ENCODE data around the gene FHOD3.
A peak's percentile ranks its signal among the peaks of the same experiment; 100 is the strongest.
"Not testable (repeated sequence)": the region's sequence is repeated elsewhere in the genome, so short reads cannot be mapped to it uniquely, and the experiment has no call there.

Gene FHOD3

DNA sequence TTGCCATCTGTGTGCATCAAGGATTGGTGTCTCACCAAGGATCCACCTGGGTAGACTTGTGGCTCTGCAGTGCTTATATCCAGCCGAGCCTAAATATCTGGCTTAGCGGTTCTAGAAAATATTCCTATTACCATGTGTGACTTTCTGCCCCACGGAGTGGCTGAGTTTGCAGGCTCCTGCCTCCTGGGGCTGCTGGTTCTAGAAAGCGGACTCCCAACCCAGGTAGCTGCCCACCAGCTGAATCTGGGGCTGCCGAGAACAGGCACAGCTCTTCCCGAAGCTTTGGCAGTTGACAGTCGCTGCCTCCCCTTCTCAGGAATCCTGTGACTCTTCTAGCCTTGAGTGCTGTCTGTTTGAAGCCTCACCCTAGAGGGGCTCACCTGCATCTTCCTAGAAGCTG lies 426.7 kb downstream of the FHOD3 start:
- DNase-seq: no peak

DNA sequence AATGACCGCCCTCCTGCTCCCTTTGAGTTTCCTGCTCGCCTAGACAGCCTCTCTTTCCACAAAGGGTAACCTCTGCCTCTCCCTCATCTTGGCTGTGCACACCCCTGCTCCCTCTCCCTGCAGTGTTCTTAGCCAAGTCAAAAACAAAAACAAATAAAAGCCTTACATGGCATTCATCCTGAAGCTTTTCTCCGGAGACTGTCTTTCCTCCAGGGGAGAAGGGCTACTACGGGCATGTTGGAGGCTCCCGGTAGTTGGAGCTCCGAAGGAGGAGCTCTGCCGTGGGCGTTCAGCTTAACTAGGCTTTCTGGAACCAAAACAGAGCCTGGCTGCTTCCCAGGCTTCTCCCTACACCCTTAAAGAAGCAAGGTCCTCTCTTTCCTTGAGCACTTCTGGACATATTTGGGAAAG lies 427.1 kb downstream of the FHOD3 start:
- no peak for DNase-seq

DNA sequence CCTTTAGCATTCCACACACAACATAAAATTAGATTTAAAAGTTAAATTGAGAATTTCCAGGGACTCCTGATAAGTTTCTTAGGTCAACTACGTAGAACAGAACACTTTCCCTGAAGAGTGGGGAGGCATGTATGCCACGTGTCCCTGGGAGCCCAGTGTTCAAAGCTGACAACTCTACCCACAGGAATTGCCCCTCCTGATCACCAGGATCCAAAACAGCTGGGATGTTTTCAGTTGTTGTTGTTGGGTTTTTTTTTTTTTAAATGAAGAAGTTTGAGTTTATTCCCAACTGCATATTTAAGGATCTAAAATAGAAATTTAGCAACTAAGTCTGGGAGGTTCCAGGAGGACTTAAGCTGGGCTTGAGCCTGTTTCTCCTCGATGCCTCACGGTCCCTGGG lies 430.8 kb downstream of the FHOD3 start:
- DNase-seq: no peak

DNA sequence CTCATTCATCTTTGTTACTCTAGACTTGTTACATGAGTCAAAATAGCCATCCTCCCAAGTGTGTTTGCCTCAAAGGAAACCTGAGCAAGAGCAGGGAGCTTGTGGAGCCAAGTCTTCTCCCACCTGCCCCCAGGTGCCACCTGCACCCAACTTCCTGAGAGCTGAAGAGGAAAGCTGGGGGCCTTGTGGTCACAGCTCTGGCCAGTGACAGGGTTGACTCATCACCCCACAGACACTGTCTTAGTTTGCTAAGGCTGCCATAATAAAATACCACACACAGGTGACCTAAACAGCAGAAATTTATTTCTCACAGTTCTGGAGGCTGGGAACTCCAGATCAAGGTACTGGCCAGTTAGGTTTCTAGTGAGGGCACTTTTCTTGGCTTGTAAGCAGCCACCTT lies 431.7 kb downstream of the FHOD3 start:
- DNase-seq: no peak

DNA sequence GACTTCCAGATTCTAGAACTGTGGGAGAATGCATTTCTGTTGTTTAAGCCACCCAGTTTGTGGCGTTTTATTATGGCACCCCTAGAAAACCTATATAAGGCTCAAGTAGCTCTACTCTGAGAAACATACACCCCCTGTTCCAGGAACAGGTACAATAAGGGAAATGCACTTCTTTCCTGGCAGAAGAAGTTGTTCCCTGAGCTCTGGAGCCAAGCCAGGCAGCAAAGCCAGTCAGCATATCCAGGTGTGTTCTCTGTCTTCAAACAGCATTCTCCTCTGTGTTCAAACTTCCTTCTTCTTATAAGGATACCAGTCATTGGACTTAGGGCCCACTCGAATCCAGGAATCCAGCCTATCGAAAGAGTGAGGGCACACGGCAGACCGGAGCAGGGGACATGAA lies 434.8 kb downstream of the FHOD3 start:
- DNase-seq: no peak

DNA sequence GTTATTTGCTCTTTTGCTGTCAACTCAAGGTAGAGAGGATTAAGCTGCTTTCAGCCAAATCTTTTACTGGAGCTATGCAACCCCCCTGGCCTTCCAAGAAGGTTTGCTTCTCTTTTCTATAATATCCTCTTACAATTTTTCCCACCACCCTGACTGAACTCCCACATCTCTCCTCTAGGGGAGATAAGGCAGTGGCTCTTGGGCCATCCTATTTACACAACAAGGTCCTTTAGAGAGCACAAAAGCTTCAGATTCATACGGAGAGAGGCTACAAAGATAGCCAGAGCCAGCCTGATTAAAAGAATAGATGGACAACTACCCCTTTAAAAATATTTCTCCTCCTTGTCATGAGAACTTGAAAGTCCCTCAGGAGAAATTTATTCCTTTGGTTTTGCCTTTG lies 435.6 kb downstream of the FHOD3 start:
- DNase-seq: peak in 1 of 2 experiments; percentile 25

DNA sequence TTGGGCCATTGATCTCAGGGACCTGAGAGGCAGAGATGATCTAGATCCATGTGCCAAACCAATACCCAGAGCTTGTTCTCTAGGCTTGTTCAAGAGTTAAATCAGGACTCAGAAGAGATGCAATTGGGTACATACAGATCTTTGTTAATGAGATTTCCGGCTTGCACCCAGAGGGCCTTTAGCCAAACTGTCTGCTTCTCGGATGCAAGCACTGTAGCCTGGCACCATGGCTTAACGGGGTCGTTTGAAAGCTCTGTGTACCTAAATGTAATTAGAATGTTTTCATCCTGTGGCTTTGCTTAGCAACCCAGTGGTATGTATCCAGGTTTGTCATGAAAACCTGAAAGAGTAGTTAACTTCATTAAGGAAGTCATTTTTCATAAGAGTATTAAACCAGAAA lies 437.1 kb downstream of the FHOD3 start:
- DNase-seq: peak; percentile 34 to 48

DNA sequence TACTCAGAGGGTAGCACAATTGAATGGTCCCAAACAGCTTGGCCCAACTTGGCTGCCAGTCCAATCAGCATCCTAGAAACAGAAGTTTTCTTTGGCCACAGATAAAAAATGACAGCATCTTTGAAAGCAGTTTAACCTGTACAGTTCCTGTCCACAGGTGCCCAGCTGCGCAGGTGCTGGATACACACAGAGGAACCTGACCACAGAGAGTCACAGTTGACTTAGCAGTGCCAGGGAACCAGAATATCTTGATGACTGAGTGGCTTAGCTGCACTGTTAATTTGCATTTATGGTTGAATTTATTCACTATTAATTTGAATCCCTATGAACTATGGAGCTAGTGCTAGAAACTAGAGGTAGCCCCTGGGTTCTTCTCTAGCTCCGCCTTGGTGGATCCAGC lies 437.6 kb downstream of the FHOD3 start:
- peak; percentile 94 to 97 for DNase-seq

DNA sequence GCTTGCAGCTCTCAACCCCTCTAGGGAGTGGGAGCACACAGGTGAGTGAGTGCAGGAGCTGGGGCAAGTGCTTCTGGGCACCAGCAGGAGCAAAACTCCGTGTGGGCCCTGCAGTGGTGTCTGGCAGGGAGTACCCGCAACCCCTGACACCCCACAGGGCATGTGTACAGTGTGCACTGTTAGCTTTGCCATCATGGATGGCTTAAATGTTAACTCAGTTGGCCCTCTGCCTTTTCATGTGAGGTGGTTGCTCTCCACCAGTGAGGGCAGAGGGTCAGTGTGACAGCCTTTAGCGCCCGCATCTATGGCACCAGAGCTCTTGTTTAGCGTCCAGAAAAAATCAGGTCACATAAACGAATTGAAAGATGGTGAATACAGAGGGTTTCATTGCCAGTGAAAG lies 438.6 kb downstream of the FHOD3 start:
- peak in 1 of 2 experiments; percentile 49 for DNase-seq

DNA sequence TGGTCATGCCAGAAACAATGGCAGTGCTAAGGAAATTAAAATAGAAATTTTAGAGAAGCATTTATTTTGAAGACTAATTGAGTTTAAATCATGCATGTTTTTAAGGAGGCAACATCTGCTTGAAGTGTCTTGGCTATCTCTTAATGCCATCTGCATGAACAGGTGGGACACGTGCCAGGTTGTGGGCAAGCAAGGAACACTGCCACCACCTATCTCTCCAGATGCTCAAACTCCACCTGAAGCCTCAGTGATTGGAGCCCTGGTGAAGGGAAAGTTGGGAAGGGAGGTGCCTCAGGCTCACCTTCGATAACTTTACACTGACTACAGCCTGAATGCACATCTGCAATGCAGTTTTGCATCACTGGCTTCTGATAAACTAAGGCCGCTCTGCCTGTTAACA lies 439.8 kb downstream of the FHOD3 start:
- DNase-seq: no peak

DNA sequence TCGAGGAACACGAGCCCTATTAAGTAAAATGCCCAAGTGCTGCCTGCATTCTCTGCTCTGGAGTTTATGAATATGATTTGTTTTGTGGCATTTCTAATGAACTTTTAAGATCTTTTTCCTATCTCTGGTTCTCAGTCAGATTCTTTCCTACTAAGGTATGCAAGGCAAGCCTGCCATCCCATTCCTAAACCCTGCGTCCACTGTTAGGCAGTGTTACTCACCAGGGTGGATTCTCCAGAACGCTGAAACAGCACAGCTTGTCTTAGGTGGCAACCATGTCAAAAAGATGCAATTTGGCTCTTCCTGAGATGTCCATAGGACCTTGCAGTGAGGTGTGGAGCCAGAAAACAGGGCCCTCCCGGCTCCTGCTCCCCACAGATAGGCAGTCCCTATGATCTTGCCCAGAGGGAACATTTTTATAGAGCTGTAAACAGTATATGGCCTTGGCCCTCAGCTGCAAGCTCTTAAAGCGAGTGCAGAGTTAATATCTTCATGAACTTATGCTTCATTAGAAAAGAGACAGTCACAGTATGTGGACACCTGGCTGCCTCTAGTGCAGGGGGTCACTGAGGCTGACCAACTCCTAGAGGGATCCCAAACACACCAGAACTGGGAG lies 446.9 kb downstream of the FHOD3 start:
- DNase-seq: no peak

DNA sequence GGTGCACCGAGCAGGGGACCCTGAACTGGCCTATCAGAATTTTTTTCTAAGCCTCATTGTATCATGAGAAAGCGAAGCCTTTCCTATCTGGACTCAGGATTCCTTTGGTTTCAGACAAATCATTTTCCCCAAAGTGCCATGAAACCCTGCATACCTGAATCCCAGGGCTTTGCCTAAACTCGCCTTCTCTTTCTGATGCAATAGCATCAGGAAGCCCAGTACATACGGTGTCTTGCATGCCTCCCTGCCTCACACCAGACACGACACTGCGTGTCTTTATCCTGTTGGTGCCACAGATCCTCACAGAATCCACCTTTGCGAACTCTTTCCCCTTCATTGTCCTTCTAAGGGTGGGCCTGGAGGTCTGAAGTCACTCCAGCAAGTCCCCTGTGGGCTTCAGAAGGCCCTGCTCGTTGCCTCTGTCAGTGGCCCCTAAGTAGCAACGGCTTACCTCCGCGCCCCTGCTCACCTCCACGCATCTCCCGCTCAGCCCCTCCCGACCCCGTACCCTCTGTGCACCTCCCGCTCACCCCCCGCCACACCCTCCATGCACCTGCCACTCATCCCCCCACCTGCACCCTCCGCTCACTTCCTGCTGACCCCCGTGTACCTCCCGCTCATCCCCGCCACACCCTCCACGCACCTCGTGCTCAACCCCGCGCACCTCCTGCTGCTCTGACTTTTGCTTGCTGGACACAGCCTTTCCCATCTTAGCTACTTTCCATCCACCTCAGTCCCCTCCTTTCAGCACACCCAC lies 447.9 kb downstream of the FHOD3 start:
- DNase-seq: no peak

DNA sequence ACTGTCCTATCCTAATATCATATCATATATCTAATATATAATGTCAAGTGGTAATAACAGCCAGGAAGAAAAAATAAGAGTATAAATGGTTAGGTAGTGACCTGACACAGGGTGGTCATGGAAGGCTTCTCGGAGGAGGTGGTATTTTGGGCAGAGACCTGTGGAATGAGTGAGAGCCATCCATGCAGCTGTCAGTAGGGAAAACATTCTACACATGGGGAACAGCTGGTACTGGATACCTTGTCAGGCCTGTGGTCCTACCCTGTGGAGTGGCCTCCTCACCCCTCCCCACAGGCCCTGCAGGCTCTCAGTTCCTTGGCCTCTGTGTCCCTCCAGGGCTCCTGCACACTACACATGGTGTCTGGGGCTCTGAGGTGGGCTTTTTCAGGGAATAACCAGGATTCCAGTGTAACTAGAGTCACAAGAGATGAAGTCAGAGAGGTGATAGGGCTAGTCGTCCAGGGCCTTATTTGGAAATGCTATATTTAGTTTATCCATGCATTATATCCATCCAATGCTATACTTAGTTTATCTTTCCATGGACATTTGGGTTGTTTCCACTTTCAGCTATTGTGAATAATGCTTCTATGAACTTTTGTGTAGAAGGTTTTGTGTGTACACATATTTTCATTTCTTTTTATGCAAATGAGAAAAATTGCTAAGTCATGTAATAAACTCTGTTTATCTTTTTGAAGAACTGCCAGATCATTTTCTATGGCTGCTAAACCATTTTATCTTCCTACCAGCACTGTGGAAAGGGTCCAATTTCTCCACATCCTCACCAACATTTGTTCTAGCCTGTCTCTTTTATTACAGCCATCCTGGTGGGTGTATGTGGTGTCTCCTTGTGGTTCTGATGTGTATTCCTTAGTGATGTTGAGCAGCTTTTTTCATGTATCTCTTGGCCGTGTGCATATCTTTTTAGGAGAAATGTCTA lies 455.7 kb downstream of the FHOD3 start:
- peak; percentile 27 to 32 for DNase-seq

DNA sequence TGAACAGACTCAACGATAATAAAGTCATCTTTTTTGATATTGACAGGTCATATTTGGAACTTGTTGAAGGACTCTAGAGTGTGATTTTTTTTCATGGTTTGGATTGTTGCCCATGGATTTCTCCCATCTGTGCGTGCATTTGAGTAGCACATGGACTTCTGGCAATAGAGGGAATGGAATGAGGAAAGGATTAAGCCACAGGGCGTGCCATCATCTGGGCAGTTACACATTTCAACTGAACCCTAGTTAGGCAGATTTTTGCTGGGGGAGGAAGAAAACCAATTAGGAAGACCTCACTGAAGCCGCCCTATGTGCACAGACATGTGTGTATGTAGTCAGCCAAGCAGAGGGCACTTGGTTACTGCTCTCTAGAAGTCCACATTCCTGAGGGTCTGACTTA lies 458.7 kb downstream of the FHOD3 start:
- DNase-seq: no peak

DNA sequence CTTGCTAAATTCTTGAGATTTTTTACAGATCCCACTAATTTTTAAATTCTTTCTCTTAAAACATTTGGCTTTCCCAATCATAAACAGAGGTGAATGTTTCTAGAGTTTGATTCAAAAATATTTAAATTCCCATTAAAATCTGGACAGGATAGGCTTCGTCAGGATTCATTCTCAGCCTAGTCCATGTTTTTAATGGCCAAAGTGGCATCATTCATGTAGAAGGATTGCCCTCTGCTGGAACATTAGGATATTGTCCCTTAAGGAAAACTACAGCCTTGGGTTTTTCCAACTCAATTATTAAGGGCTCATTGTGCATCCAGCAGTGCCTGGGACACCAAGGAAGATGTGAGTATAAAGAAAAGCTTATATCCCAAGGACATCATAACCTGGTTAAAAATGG lies 459.6 kb downstream of the FHOD3 start:
- peak in 1 of 2 experiments; percentile 76 for DNase-seq

DNA sequence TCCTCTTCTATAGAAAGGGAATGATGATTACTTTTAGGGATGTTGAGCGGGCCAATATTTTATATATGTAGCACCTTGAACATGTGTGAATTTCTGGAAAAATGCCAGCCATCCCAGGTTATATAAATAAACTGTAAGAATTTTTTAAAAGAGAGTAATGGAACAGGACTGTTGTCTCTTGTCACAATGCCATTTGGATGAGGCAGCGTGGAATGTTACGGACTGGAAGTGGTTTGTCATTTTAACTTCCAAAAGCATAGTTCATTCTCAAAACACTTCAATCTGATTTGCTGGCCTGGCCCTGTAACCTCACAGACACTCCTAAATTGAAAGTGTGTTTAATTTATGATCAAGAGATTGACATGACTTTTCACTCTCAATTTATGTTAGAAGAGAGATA lies 460.5 kb downstream of the FHOD3 start:
- DNase-seq: no peak

DNA sequence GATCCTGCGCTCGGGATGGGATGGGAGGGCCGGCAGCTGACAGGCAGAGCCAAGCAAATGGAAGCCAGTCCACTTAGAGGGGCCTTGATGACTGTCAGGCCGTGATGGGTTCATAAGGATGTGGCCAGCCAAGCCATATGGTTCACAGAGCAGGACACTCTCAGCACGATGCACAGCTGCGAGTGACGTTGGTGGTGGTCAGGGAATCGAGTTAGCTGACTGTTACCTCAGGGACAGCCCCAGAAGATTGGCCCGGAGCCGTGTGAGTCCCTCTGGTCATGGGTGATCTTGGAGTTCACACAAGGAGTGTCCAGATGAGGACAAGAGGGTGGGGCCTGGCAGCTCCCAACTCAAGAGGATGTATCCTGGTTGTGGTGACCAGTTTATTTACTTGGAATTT lies 461.1 kb downstream of the FHOD3 start:
- DNase-seq: no peak

DNA sequence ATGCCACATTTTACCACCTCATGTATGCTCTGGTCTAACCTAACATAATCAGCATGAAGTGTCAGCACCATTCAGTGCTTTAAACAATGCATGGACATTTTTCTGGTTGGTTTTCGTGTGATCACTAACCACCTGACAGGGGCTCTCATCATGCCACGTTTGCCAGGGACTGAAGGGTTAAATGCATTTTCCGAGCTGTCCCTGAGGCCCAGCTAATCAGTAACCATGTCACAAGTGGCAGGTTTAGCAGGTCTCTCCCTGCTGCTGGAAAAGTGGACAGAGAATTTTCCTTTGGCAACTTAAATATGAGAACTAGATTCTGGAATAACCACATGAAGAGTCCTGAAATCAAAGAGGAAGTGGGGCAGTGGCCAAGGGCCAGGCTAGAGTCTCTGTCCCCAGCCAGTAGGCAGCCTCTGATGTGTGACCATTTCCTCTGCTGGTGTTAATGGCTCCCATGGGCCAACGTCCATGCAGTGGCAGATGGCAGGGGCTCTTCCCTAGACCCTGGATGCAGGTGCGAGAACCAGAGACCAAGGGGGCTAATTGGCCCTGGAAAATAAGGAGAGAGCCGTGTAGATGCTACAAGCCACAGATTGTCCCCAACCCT lies 461.8 kb downstream of the FHOD3 start:
- no peak for DNase-seq

DNA sequence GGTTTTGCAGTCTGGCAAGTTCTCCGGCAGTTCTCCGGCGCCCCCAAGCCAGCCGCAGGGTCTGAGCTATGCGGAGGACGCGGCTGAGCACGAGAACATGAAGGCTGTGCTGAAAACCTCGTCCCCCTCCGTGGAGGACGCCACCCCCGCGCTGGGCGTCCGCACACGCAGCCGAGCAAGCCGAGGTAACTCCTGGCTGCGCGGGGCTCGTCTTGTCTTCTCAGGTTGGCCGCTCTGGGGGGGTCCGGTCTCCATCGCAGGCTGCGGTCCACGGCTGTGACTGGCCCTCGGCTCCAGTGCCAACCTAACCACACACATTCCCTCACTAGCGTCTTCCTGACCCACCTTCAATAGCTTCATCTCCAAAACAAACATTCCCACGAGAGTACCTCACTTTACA lies 463.1 kb downstream of the FHOD3 start:
- no peak for DNase-seq

DNA sequence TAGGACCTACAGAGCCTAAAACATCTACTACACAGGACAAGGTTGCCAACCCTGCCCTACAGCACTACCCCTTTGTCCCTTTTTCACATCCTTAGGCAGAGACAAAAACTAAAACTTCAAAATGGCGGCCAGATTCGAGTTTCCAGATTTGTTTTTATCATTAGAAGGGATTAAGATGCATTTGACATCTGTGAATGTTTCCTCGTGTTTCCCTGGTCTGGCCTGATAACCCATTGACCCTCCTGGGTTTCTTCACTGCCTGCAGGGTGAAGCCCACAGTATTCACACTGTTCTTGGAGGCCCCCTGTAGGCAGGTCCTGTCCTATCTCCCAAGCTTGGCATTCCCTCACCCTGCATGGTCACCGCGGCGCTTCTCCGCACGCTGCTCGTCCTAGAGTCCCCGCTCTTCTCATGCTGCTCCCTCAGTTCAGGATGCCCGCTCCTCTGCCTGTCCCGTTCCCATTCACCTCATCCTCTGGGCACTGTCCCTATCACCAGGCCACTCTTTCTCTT lies 463.7 kb downstream of the FHOD3 start:
- DNase-seq: no peak

DNA sequence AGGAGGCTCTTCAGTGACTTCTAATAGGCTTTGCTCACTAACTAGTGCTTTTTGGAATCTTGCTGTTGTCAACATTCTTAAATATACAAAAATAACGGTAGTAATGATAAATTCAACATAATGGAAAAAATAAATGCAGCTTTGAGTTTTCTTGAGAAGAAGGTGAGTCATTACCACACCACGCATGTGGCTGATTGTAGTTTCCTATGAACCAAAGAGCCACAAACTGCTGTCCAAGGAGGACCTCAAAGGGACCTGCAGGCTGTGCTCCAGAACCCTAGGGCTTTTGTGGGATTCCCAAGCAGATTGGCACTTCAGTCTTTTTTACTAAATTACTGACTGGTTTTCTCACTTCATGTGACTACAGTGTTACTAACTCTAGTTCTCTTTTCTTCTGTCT lies 464.6 kb downstream of the FHOD3 start:
- DNase-seq: no peak

DNA sequence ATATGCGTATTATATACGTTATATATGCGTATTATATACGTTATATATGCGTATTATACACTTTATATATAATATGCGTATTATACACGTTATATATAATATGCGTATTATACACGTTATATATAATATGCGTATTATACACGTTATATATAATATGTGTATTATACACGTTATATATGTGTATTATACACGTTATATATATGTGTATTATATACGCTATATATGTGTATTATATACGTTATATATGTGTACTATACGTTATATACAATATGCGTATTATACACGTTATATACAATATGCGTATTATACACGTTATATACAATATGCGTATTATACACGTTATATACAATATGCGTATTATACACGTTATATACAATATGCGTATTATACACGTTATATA lies 465.5 kb downstream of the FHOD3 start:
- DNase-seq: not testable (repeated sequence)

DNA sequence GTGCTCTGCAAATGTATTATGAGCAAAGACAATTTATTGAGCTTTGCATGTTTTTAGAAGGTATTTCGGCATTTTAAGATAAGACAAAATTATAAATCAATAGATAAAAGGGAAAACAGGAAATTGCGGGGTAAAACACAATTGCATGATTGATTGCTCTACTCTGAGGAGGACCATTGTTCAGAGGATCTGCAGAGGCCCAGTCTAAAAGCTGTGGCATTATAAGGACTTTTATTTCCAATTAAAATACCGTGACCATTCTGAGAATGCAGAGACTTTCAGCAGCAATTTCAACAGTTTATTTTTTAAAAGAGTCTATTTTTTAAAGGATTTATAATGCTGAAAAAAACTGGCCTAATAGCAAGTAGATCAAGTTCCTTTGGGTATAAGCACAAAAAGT lies 469.3 kb downstream of the FHOD3 start:
- no peak for DNase-seq

Measured in NCI-H526 (cell line).